DND-41 (cell line): ENCODE data around the gene CELA2A.

ENCODE experiments used
- EZH2 ChIP-seq: IDR thresholded peaks from 3 replicates; pipeline ENCODE4 v1.6.1; 2012; ENCODE audit warnings: borderline replicate concordance, low read depth, mild to moderate bottlenecking, moderate library complexity, low read length, inconsistent platforms; ENCODE audit not compliant: severe bottlenecking
- TF ChIP-seq, protein P1 (sequence below): IDR thresholded peaks from 2 replicates; pipeline ENCODE4 v1.5.1; 2012; ENCODE audit warnings: borderline replicate concordance, low read length, moderate library complexity, mild to moderate bottlenecking; ENCODE audit not compliant: poor library complexity, severe bottlenecking; ENCODE audit errors: extremely low read depth

DNA sequence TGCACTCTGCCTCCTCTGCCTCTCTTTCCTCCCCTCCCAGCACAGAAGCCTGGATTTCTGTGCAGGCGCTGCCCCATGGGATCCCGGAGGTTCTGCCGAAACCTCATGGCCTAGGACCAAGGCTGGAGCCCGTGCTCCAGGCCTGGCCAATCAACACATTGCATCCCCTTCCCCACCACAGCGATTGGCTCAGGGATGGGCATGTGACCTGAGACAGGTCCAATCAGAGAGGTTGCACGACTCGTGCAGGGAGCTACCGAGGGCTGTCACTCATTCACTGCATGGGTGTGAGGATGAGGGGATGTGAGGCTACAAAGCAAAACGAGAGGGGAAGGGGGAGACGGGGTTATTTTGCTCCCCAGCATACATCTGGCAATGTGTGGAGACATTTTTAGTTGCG is 16.1 kb downstream of the CELA2A start:
- no peak for TF ChIP-seq EZH2
- TF ChIP-seq, protein P1, sequence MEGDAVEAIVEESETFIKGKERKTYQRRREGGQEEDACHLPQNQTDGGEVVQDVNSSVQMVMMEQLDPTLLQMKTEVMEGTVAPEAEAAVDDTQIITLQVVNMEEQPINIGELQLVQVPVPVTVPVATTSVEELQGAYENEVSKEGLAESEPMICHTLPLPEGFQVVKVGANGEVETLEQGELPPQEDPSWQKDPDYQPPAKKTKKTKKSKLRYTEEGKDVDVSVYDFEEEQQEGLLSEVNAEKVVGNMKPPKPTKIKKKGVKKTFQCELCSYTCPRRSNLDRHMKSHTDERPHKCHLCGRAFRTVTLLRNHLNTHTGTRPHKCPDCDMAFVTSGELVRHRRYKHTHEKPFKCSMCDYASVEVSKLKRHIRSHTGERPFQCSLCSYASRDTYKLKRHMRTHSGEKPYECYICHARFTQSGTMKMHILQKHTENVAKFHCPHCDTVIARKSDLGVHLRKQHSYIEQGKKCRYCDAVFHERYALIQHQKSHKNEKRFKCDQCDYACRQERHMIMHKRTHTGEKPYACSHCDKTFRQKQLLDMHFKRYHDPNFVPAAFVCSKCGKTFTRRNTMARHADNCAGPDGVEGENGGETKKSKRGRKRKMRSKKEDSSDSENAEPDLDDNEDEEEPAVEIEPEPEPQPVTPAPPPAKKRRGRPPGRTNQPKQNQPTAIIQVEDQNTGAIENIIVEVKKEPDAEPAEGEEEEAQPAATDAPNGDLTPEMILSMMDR, result no peak
